ENCODE data around the gene PHLPP1.

GRCh38 chr18:62766266-62766665, 50.9 kb downstream of the PHLPP1 start:
- TF ChIP-seq, protein P1, sequence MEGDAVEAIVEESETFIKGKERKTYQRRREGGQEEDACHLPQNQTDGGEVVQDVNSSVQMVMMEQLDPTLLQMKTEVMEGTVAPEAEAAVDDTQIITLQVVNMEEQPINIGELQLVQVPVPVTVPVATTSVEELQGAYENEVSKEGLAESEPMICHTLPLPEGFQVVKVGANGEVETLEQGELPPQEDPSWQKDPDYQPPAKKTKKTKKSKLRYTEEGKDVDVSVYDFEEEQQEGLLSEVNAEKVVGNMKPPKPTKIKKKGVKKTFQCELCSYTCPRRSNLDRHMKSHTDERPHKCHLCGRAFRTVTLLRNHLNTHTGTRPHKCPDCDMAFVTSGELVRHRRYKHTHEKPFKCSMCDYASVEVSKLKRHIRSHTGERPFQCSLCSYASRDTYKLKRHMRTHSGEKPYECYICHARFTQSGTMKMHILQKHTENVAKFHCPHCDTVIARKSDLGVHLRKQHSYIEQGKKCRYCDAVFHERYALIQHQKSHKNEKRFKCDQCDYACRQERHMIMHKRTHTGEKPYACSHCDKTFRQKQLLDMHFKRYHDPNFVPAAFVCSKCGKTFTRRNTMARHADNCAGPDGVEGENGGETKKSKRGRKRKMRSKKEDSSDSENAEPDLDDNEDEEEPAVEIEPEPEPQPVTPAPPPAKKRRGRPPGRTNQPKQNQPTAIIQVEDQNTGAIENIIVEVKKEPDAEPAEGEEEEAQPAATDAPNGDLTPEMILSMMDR (IDR thresholded peaks at IDR 0.05), result no peak
- TF ChIP-seq POLR2AphosphoS5 (IDR thresholded peaks at IDR 0.05), result no peak
- no peak for TF ChIP-seq EP300 (IDR thresholded peaks at IDR 0.05)

All from stomach (tissue), 4 donors.